GM19238 (cell line): ENCODE data around the gene CACNA1B.

Experiments used
- DNase-seq: peaks from one replicate; pipeline ENCODE4 v3.0.0; 2011; ENCODE audit warnings: low spot score; ENCODE audit not compliant: insufficient read length

CACNA1B gene

DNA sequence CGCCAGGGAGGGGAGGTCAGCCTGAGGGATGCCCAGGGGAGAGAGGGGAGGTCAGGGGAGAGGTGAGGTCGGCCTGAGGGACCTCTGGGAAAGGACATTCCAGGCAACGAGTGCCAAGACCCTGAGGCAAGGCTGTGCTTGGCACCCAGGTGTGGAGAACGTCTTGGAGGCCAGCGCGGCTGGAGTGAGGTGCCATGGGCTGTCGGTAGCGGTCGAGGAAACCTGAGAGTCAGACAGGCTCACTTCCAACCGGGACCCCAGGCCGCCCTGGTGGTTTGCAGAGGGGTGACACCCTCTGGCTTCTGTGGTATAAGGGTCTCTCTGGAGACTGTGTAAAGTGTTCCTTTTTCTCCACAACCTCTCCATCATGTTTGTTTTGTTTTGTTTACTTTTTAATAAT lies 82.9 kb downstream of the CACNA1B start:
- DNase-seq: no peak

DNA sequence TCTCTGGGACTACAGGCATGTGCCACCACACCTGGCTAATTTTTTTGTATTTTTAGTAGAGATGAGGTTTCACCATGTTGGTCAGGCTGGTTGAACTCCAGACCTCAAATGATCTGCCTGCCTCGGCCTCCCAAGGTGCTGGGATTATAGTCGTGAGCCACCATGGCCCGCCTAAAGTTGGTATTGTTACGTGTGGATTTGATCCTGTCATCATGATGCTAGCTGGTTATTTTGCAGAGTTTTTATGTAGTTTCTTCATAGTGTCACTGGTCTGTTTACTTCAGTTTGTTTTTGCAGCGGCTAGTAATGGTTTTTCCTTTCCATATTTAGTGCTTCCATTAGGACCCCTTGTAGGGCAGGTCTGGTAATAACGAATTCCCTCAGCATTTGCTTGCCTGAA lies 85.9 kb downstream of the CACNA1B start:
- no peak for DNase-seq

DNA sequence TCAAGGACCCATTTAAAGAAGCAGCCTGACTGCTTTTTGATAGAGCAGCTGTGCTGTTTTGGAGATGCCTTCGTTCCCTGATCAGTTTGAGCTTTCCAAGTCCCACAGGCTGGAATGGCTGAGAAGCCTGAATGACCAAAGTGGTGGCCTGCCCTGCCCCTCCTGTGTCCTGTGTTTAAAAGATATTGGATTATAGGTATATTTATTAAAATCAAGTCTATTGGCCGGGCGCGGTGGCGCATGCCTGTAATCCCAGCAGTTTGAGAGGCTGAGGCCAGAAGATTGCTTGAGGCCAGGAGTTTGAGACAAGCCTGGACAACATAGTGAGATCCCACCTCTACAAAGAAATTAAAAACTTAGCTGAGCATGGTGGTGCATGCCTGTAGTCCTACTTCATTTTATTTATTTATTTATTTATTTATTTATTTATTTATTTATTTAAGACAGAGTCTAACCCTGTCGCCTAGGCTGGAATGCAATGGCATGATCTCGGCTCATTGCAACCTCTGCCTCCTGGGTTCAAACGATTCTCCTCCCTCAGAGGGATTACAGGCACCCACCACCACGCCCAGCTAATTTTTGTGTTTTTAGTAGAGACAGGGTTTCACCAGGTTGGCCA lies 87.7 kb downstream of the CACNA1B start:
- no peak for DNase-seq

DNA sequence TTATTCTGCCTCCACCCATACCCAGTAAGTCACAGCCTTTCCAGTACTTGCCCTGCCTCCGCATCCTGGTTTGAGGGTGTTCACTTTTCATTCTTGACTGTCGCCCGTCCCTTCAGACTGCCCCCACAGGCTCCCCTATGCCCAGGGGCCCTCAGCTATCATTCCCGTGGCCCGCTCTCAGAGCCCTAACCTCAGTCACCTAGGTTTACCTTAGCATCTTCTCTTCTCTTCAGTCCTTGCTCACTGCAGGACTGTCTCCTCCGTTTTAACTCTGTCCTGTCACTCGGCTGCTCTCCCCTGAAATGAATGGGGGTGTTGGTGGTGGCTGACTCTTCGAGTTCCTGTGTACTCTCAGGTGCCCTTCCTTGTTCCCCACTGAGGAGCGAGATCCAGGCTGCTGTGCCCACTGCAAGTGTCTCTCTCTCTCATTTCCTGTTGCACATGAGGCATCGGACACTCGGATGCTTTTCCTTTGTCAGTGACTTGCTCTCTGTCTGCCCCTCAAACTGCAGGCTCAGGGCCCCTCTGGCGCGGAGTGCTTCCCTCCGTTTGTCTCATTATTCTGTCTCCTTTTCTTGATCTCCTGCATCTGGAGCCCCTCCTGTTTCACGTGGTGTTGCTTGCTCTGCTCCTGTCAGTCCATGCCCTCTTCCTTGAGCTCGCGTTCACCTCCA lies 89.8 kb downstream of the CACNA1B start:
- DNase-seq: no peak

DNA sequence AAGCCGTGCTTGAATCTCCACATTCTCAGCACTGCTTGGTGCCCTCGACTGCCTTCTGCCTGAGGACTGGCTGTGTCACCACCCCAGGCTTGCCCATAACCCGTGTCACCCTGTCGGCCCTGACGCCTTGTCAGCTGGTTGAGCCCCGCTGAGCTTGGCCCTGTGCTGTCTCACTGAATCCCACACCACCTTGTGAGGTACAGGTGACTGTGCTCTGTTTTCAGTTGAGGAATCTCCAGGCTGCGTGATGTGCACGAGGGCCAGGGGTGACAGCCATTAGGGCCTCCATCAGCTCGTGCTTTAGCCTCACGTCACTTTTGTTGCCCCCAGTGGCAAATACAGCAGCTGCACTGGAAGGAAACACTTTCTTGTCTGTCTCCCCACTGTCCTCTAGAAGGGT lies 90.7 kb downstream of the CACNA1B start:
- DNase-seq: no peak

DNA sequence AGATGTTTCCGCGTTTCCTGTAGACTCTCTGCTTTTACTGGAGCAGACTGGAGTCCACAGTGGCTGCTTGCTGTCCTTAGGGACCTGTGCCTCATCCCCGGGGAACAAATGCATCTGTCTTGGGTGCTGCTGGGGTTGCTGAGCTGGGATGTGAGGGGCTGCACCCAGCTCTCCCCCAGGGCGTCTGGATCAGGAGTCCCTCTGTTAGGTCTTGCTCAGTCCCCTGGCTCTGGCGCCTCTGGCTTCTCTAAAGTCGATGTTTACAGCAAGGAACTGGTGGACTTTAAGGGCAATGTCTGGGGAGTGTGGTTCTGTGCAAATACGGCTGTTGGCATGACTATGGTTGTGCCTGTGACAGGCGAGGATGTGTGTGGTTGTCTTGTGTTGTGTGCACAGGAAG lies 91.4 kb downstream of the CACNA1B start:
- no peak for DNase-seq

DNA sequence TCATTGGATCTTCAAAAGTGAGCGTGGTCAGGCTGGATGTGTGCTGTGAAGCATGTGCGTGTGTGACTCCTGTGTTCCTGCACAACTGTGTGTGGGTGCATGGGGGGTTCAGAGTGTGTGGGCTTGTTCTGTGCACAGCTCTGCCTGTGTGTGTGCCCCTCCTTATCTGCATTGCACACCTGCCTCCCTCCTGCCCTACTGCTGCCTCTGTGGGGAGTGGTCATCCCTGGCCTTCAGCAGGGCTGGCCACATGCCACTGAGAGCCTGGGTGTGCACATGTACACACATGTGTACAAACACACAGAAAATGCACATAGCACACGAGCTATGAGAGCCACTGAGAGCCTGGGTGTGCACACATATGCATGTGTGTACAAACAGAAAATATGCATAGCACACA lies 92.1 kb downstream of the CACNA1B start:
- DNase-seq: no peak

DNA sequence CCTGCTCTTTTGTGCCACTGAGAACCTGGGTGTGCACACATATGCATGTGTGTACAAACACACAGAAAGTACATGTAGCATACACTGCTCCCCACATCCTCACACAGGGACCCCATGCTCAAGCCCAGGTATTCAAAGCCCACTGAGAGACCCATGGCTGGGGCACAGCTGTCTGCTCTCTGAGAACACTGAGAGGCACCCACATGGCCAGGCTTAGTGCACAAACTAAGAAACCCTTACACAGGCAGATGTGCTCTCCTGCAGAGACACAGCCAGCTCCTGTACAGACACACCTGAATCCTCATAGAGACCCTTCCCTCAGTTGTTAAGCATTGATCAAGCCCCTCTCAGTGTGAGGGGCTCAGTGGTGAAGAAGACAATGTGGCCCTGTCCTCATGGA lies 92.5 kb downstream of the CACNA1B start:
- DNase-seq: no peak

DNA sequence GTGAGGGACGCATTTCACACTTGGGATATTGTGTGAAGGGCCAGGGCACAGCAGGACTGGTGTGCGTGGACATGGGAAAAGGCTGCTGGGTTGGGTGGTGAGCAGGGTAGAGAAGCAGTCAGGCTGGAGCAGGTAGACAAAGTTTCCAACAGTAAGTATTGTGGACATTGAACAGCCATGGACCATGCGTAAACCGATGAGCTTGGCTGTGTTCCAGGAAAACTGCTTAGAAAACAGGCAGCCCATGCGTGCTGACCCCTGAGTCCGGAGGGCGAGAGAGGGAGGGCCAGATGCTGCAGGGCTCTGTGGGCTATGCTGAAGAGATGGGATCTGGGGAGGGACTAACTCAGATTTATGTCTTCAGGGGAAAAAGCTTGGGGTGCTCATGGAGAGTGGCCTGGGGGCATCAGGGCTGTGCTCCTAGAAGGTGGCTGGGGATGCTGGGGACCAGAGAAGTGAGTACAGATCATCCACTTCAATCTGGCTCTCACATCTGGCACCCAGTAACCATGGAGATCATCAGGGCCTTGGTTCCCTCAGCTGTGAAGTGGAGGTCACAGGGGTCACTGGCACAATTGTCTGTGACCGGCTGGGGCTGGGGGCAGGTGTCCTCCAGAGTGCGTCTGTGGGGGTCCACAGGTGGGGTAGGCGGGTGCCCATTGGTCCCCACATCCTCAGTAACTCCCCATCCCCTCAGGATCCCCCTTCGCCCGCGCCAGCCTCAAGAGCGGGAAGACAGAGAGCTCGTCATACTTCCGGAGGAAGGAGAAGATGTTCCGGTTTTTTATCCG lies 93.3 kb downstream of the CACNA1B start:
- DNase-seq: no peak

DNA sequence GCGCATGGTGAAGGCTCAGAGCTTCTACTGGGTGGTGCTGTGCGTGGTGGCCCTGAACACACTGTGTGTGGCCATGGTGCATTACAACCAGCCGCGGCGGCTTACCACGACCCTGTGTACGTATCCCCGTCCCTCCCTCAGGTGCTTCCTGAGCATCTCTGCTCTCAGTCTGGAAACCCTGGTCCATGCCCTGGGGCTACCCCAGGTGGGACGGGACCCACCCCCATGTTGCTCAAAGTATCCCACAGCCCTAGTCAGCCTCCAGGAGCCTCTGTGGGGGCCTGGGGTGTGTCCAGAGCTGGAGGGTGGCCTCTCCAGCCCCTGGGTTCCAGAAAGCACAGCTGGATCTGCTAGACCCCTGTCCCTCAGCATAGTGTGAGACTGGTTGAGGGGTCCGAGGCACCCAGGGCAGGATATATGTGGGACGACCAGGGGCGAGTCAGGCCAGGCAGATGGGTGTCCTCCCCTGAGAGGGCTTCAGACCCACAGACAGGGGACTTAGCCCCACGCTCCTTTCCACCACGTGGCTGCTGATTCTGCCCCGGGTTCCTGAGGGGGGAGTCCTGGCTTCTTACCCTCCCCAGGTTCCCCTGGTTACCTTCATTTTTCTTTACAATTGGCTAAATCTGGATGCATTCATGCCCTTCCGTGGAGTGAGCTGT lies 94.0 kb downstream of the CACNA1B start:
- no peak for DNase-seq

DNA sequence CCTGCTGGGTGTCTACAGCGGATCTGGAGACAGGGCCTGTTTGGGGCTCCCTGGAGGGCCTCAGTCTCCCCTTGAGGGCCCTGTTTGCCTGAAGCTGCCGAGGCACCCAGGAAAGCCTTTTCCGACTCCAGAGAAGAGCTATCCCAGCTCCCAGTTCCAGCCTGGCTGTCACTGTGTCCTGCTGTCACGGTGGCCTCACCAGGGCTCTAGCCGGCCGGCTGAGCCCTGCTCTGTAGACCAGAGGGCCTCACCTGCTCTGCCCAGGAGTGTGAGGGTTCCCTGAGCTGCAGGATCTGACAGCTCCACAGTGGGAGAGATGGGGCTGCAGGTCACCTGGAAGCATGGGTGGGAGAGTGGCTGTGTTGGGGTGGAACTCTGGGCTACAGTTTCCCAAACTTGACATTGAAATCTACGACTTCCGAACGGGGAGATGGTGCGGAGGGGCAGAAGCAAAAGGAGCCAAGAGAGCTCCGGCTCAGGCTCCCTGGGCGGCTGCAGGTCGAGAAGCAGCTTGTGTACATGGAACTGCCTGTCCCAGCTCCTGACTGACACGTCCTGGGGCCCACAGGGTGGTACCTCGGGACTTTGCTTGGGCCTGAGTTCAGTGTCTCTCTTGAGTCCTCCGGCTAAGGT lies 94.9 kb downstream of the CACNA1B start:
- no peak for DNase-seq

DNA sequence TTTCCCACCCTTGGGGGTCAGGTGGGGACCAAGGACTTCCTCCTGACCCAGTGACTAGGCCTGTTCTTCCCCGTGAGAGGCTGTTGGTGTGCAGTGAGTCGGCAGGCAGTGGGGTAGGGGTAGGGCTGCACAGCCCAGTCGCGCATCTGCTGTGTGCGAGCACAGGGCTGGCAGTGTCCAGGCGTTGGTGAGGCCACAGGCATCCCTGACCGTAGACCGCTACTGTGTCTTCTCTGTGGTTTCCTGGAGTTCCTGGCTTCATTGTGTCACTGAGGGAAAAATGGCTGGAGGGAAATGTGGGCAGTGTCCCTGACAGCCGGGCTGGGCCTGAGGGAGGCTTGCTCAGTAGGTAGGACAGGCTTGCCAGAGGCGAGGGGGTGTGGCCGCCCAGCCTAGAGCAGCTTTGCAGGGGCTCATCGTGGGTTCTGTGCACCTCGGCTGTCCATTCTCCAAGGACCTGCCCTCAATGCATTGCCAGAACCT lies 95.4 kb downstream of the CACNA1B start:
- no peak for DNase-seq

DNA sequence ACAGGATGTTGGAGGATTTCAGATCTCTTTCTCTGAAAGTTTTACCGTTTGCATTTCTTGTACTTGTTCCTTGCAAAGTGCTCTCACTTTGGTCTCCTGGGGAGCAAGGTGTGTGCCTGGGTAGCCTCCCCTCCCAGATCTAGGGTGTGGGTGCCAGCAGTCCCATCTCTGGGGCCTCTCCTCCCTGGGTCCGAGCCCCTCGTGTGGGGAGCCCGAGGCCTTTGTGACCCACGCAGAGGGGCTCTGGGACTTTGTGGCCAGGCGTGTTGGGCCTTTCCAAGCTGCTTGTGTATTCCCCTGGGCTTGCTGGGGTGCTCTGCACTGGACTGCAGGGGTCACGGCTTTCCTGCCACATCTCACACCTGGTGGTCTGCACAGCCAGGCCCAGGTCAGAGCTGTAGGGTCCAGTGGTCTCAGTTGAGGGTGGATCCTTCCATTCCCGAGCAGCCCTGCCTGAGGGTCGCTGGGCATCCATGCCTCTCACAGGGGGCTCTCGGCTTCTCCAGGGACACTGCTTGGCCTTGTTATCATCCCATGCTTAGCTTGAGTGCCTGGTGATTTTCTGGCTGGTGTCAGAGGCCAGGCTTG lies 96.3 kb downstream of the CACNA1B start:
- no peak for DNase-seq

DNA sequence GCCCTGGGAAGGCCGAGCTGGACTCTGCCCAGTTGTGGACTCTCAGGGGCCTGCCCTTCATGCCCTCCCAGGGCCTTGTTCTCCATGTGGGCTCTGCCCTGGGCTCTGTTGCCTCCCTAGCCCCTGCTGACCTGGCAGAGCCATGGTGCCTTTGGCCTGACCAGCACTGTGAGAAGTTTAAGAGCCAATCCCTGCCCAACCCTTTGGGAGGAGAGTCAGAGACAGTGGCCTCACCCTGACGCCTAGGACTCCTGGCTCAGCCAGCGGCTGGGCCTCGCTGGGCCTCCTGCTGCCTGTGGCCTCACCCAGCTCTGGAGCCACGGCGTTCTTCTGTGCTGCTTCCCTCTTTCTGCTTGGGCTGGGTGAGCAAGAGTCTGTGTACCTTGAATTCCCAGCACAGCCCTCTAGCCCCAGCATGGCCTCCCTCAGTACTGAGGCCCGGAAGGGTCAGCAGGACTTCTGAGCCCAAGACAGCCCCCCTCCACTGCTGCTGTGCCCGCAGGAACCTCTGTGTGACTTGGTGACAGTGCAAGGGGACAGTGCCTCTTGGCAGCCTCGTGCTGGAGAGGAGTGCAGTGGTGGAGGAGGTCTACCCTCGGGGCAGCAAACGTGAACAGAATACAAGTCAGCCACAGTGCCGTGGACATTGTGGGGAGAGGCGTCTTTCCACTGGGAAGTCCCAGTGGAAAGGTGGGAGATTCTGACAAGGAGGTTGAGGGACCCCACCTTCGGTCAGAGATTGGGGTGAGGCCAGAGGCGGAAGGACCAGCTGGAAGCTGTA lies 97.4 kb downstream of the CACNA1B start:
- DNase-seq: no peak

DNA sequence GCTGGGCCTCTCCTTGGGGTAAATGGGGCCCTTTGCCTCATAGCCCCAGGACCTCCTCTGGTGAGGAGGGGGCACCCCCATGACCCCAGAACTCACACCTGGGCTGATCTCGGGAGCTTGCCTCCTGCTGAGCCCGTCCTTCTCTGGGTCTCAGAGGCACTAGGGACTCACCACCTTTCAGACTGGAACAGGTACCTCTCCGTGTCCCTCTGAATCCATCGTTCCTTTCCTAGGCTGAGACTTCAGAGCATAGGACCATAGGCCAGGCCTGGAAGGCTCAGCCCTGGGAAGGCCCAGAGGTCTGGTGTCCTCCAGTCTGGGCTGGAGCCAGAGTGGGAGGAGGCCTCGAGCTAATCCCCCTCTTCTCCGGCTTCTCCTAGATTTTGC lies 97.9 kb downstream of the CACNA1B start:
- no peak for DNase-seq

DNA sequence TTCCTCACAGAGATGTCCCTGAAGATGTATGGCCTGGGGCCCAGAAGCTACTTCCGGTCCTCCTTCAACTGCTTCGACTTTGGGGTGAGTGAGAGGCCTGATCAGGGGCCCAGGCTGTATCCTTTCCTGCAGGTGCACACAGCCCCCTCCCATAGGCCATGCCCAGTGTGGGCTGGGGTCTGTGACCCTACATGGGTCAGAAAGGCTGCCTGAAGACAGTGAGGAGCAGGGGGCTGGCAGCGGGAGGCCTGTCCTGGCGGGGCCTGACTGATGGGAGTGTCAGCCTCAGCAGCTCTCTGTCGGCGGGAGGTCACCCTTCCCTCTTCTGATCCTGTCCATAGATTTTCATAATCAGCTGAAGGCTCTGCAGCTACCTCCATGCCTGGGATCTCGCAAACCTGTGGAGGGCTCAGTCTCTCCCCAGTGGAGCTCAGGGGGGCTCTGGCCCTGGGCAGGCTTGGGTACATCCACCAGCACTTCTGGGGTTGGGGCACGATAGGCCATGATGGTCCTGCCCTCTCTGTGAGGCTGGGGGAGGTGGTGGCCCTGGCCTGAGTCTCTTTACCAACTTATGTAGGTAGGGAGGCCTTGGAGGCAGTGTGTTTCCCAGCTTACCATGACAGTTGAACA lies 98.5 kb downstream of the CACNA1B start:
- no peak for DNase-seq

DNA sequence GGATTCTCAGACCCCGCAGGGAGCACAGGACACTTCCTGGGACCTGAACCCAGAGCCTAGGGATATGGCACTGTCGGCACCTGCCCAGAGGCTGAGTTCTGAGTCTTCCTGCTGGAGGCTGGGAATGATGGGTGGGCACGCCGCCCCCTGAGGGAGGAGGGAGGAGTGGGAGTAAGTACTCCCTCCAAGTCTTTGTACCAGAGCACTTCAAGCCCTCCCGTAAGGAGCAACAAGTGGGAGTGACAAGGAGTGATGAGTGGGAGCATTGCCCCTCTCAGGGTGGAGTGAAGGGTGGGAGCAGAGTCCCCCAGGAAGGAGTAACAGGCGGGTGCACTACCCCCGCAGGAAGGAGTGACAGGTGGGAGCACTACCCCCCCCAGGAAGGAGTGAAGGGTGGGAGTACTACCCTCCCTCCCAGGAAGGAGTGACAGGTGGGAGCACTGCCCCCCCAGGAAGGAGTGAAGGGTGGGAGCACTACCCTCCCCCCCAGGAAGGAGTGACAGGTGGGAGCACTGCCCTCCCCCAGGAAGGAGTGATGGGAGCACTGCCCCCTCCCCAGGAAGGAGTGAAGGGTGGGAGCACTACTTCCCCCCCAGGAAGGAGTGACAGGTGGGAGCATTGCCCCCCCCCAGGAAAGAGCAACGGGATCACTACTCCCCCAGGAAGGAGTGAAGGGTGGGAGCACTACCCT lies 100.1 kb downstream of the CACNA1B start:
- no peak for DNase-seq

DNA sequence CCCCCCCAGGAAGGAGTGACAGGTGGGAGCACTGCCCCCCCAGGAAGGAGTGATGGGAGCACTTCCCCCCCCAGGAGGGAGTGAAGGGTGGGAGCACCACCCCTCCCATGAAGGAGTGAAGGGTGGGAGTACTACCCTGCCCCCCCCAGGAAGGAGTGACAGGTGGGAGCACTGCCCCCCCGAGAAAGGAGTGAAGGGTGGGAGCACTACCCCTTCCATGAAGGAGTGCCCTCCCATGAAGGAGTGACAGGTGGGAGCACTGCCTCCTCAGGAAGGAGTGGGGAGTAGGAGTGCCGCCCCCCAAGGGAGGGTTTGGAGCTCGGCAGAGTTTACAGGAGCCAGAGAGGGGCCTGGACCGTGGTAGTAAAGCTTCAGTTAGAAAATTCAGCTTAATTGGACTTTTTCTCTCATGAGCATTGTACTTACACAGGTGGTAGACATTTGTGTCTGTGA lies 100.7 kb downstream of the CACNA1B start:
- no peak for DNase-seq

DNA sequence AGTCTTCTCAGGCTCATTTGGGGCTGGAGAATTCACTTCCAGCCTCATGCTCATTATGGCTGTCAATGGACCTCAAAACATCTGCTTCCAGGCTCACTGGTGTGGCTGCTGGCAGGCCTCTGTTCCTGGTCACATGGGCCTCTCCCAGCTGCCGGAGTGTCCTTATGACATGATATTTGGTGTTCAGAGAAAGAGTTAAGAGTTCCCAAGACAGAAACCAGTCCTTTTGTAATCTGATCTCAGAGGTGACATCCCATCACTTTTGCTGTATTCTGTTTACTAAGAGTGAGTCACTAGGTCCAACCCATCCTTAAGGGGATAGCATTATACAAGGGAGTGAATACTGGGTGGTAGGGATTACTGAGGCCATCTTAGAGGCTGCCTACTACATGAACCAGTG lies 104.6 kb downstream of the CACNA1B start:
- DNase-seq: no peak
